Measurements from ENCODE around the gene PRRT3. TPM values are rescaled to one million over a fixed set of nuclear protein-coding genes. Genes with fewer than 3 reads are reported as not detected.

Gene PRRT3
- 4.4 TPM for polyA plus RNA-seq (ENCODE audit: insufficient read length)
- long read RNA-seq, donor 1: 0 reads
- long read RNA-seq, donor 2: 0 reads
- long read RNA-seq, donor 3: 0 reads
- long read RNA-seq, donor 4: 0 reads
- long read RNA-seq, donor 5: 0 reads
- long read RNA-seq, donor 6: 0 reads
- long read RNA-seq, donor 7: 0 reads
- long read RNA-seq, donor 8: 0 reads

DNA sequence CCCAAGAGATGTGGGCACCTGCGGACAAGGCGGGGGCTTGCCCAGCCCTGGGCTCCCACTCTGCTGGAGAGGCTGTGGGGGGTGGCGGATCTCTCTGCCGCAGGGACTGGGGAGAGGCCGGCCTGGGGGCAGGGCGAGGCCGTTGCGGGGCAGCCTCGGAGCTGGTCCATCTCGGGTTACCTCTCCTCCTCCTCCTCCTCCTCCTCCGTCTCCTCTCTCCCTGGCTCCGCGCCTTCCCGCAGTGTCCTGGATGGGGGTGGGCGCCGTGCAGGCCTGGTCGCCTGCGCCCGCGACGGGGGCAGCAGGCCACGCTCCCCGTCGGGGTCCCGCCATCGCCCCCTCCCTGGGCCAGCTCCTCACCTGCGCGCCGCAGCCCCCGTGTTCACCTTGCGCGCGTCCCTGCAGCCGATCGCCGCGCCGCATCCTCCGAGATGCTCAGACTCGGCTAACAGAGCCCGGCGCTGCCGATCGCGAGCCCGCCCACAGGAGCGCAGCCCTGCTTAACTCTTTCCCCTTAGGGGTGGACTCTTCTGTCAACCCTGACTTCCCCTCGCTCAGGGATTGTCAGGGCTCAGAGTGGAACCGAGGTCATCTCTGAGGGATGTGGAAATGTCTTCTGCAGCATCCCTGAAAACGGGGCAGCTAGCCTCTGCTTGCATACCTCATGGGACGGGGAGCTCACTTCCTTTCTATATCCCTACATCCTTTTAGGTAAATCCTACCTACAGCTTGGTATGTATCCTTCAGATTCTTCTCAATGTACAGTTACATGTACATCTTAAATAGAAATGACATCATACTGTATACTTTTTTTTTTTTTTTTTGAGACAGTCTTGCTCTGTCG is at the start of gene PRRT3:
Gene PRRT3 (minus strand): TSS at position 447 of the 844 bp plus-strand sequence. CDS start 2,293 bp downstream, outside the sequence.
- DNase-seq: peak; percentile 42

DNA sequence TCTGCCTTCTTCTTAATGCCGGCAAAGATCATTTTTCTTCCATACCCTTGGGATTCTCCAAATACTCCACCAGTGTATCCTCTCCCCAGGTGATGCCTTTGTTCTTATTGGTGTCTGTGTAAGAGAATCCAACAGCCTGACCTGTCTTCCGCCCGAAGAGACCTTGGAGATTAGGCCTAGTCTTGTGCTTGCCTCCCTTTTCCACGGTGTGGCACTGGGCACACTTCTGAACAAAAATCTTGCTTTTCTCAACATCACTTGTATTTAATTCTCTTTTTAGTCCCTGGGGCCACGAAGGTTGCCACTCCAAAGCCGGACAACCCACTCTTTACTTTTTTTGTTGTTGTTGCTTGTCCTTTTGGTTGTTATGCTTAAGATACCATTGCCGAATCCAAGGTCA is 48.5 kb upstream of the PRRT3 start:
- no peak for DNase-seq

DNA sequence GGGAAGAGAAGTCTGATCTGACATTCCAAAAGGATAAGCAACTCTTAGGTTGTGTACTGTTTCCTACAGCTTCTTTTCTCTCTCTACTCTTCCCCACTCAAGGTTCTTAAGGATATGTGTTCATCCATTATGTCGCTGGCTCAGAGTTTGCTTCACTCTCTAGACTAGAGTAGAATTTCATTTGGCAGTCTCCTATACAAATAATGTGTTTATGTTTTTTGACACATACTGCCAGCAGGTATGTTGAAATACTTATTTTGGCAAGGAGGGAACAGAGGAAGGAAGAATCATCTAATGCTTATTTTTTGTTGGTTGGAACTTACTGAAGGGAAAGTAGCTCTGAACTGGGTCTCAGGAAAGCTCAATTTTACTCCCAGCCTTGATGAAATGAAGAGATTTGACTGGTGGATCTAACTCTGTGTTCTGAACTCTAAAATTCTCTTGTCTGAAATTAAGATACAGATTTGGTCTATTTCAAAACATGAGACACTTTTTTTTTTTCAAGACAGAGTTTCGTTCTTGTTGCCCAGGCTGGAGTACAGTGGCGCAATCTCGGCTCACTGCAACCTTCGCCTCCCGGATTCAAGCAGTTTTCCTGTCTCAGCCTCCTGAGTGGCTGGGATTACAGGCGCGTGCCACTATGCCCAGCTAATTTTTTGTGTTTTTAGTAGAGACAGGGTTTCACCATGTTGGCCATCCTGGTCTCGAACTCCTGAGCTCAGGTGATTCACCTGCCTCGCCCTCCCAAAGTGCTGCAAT is 42.1 kb upstream of the PRRT3 start:
- DNase-seq: no peak

DNA sequence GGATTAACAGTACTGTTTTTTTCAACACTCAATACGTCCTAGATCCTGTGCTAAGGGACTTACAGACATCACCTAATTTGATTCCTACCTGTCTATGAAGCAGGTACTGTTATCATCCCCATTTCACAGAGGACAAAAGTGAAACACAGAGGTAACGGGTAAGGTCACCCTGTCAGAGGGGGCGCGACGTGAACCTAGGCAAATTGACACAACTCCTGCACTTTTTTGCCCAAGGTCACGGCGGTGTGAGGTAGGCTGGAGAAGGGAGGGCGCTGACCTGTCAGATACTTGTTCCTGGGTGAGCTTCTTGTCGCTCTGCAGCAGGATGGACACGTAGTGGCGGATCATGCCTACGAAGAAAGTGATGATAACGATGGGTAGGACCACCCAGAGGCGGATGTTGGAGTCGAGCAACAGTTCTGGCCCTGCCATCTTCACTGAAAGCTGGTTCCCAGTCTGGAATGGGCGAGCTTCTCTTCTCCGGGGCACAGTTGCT is 34.1 kb upstream of the PRRT3 start:
- no peak for DNase-seq

DNA sequence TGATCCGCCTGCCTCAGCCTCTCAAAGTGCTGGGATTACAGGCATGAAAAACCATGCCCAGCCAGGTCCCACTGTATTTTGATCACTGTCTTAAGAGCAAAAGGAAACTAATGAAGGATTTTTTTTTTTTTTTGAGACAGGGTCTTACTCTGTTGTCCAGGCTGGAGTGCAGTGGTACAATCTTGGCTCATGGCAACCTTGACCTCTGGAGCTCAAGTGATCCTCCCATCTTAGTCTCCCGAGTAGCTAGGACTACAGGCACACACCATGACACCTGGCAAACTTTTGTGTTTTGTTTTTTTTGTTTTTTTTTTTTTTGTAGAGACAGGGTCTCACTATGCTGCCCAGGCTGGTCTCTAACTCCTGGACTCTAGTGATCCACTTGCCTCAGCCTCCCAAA is 28.0 kb upstream of the PRRT3 start:
- no peak for DNase-seq

DNA sequence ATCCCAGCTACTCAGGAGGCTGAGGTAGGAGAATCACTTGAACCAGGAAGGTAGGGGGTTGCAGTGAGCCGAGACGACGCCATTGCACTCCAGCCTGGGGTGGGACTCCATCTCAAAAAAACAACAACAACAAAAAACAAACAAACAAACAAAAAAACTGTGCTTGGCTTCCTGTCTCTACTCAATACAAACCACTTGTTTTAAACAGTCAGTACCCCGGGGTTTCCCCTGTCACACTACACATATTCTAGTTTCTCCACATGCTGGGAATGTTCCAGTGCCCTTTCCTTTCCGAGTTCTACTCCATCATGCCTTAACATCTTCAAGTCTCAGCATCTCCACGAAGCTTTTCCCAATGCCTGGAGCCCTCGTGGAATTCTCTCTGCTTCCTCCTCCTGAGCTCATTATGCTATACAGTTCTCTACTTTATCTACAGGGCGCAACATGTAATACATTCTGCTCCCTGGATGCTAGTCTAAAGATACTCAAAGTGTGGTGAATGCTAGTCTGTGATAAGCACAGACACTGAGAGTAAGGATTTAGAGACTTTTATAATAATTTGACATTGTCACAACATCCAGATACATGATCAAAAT is 26.6 kb upstream of the PRRT3 start:
- no peak for DNase-seq

DNA sequence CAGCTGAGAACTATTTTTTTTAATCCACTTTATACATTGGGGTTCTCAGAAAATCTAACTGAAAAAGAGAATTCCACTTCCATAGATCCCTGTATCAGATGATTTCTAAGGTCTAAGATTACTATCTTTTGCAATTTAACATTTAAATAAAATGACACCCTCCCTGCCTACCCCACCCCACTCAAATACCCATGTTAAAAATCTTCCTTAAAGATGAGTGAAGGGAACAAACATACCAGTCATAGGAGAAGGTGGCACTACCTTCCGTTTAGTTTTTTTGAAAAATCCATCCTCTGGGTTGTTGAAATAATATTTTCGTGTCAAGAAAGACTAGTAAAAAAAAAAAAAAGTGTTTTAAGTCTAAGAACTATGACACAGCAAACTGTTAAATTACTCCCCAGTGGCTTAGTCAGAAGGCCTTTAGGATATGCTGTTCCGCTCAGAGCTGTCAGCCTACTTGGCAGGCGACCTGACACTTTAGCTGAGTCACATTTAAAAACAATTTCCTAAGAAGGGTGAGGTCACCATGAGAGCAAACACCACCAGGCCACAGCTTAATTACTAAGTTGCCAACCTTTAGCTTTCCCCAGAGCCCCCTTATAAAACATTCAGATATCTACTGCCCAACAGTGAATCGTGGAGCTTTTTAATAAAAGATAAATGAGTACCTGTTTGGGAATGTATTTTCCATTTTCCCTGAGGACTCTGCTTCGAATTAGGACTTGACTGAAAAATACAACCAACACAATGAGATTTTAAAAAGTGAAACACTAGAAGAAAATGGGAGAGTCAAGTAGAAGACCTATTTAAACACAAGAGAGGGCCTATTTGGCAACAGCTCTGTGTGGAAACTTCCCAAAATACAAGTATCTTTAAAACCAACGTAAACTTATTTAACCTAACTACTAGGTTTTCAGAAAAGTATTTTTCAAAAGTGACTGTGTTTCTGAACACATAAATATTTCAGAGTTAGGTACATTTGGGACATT is 24.8 kb upstream of the PRRT3 start:
- no peak for DNase-seq

DNA sequence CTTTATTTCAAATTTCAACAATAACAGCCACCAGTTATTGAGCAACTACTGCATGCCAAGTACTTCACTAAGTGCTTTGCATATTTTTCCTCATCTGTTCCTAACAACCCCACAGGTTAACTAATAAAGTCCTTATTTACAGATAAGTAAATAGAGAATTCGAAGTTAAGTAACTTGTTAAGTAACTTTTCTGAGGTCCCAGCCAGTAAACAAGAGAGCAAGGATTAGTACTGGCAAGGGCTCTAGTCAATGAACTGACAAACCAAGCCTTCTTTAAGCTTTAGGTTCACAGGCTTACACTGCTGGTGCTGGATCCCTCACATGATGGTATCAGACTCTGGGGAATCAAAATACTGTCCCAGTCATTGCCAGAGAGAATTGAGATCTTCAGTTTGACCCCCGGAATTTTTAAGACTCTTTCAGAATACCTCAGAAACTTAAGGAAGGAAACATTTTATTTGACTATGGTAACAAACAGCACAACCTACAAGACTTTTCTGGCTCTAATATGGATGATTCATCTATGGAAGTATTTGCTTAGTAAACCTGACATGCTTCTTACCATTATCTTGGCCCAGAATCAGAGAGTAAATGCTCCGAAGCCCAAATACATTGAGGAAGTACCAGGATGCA is 17.9 kb upstream of the PRRT3 start:
- DNase-seq: no peak

DNA sequence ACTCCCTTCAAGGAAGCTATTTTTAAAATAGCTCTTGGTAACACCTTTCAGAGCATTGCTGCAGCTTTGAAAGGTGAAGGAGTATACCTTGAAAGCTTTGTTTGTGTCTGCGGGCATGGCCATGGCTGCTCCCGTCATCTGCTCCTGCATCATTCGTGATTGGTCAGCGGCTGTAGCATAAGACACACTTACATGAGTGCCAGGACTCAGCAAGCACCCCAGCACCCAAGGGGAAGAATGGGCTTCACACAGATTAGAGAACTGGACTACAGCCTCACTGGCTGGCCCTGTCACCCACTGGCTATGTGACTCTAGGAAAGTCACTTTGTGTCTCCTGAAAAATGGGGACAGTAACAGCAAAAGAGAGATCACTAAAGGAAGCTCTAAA is 17.4 kb upstream of the PRRT3 start:
- DNase-seq: no peak

DNA sequence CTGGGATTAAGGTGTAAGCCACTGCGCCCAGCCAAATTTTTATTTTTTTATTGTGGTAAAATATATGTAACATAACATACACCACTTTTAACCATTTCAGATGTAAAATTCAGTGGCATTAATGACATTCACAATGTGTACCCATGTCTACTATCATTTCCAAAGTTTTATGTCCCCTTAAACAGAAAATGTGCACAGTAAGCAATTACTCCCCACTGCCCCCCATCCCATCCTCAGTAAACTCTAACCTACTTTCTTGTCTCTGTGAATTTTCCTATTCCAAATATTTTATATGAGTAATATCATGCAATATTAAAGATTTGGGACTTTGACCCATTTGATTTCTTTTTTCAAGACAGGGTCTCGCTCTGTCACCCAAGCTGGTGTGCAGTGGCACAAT is 14.6 kb upstream of the PRRT3 start:
- DNase-seq: no peak

DNA sequence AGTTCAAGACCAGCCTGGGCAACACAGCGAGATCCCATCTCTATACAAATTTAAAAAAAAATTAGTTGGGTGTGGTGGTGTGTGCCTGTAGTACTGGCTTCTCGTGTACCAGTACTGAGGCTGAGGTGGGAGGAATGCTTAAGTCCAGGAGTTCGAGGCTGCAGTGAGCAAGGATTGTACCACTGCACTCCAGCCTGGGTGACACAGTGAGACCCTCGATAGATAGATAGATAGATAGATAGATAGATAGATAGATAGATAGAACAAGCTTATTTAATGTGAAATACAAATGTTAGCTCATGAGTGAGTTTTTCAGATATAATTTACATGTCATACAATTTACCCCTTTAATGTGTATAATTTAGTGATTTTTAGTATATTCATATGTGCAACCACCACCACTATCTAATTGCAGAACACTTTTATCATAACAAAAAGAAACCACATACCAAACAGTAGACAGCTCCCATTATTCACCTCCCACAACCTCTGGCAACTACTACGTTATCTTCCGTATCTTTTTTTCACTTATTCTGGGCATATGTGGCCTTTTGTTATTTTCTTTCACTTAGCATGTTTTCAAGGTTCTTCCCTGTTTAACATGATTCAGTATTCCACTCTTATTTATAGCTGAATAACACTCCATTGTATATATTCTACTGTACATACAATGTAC is 13.1 kb upstream of the PRRT3 start:
- DNase-seq: no peak

DNA sequence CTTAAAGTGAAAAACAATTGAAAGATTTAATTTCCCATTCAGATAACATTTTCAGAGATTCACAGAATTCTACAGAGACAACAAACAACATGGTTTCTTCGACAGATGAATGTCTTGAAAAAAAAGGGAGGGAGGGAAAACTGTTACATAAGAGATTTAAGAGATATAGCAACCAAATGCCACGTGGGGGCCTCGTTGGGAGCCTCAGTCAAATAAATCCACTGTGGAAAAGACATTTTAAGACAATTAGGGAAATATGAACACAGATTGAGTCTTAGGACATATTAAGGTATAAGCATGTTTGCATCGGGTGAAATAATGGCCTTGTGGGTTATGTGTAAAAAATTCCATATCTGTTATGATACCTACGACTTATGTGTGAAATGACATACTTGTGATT is 5.0 kb upstream of the PRRT3 start:
- DNase-seq: no peak

DNA sequence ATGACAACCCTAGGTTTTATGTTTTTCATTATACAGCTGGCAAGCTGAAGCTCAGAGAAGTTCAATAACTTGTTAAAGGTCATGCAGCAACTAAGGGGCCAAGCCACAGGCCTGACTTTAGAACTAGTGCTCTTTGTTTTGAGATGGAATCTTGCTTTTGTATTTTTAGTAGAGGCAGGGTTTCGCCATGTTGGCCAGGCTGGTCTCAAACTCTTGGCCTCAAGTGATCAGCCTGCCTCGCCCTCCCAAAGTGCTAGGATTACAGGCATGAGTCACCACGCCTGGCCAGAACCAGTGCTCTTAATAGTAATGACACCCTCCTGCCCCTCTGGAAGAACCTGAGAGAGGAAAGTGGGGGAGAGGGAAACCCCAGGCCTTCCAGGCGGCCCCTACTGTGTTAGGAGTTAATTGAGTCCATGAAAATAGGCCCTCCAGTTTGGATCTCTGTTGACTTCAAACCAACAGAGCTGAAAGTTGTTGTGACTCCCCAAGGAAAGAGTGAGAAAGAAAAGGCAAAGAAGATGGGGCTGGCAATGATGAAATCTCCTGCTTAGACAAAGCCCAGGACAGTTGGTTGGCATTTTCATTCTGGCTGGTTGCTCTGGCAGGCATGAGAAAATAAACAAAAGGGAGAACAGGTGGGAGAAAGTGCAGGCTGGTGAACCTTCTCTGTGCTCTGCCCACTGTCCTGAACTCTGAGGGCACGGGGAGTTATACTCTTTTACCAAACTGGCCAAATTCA is 3.6 kb upstream of the PRRT3 start:
- DNase-seq: no peak

DNA sequence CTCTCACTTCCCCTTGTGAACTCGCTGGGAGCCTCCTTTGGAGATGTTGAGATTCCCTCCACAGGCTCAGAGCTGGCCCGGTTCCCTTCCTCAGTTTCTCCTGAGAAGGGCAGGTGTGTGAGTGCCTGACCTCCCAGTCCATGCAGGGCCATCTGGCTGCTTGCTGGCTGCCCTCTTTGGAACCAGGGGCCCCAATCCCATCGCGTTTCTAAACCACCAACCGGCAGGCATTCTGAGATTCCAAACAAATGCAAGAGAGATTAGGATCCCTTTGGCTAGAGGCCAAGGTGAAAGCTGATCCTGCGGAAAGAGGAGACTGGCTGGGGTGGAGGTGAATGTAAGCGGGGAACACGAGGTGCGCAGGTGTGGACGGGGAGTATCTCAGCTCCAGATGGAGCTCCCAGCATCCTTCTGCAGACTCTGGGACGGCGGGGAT is 2.9 kb upstream of the PRRT3 start:
- peak; percentile 41 for DNase-seq

DNA sequence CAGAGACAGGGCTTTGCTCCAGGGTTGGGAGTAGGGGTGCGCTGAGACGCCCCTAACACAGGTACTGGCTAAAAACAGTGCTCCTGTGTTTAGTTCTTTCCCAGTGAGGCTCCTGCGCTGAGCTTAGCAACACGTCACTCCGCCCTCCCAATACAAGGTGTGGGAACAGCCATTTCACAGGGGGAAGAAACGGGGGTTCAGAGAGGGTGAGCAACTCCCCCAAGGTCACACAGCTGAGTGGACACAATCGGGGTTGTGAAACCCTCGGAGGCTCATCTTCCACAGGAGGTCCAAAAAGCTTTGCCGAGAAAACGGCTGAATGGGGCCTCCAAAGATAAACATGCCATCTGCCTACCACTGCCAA is 628 bp downstream of the PRRT3 start:
- no peak for DNase-seq

DNA sequence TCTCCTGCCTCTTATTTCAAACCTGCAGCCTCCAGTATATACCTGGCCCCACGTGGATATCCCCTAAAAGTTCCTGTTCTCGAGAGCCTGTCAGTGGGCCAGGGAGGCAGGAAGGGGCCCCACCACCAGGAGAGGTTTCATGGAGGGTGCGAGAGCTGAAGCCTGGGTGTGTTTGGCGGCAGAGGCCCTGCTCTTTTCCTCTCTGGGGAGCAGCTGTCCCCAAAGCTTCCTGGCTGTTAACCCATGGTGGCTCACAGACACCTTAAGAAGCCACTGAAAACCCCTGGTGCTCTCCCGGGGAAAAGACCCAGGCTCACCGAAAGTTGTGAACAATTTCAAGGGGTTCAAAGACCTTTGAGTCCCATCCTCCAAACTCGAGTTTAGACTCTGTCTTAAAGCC is 1.1 kb downstream of the PRRT3 start:
- DNase-seq: no peak

DNA sequence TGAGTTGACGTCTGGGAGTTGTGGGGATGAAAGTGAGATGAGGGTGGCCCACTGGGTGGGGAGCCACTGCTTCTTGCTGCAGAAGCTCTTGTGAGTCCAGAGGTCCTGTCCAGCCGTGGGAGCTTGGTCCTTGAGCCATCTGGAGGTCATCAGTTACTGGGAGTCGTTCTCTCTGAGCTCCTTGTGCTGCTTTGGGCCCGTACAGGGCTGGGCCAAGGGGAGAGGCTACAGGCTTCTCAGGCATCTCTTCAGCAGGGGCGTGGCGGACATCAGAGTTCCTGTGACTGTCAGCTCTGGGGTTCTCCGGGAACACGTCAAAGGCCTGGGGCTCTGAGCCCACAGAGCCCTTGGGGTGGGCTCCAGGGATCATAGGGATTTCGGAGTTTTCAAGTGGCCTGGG is 2.6 kb downstream of the PRRT3 start:
- no peak for DNase-seq

DNA sequence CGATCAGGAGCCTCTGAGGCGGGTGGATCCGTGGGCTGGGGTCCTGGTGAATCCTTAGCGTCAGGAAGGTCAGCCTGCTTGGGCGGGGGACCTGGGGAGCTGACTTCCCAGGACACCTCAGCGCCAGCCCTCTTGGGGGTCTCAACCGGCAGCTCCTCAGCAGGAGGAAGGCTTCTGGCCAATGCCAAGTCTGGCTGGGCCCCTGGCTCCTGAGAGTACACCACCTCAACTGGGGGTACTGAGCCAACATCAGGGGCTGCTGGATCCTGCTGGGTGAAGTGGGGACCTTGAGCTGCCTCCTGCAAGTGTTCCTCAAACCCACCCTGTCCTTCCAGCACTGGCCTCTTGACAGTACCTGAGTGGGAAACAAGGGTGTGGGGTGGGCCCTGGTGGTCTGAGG is 3.1 kb downstream of the PRRT3 start:
- no peak for DNase-seq

DNA sequence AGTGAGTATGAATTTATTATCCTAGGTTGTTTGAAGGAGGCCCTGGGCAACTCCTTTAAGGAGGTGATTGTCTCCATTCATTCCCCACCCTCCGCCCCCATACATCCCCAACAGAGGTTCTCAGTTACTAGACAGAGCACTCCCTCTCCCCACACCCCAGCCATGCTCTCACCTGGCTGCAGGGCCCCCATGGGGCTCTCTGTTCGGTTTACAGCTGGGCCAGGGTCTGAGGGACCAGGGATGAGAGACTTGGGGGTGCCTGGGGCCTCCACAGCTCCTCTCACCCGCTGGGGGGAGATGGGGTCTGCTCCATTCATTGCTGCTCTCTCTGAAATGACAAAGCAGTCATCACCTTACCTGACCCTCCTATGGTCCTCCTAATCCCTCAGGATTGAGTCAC is 3.6 kb downstream of the PRRT3 start:
- no peak for DNase-seq
